AG04450 (cell line): ENCODE measurements around the gene HLA-DMB. TPM values are rescaled to one million over a fixed set of nuclear protein-coding genes. Genes with fewer than 3 reads are reported as not detected.

ENCODE experiments used
- CTCF ChIA-PET: fragments of 300-600, 350-600 bp; formaldehyde crosslinking; extraction: SDS; loops from one replicate; lab custom pipeline; 2022; ENCODE audit warnings: antibody characterized with exemption, inconsistent platforms; lab: Charles Lee
- POLR2A ChIA-PET: fragments of 350-600 bp; formaldehyde crosslinking; extraction: SDS; loops from one replicate; lab custom pipeline; 2021; ENCODE audit warnings: antibody characterized with exemption, inconsistent platforms; lab: Yijun Ruan, JAX
- DNase-seq: peaks from one replicate; pipeline ENCODE4 v3.0.0-alpha.2; 2011; ENCODE audit warnings: low read depth, low spot score
- H3K27ac ChIP-seq: one replicate; pipeline ENCODE4 v1.5.1; 2012; ENCODE audit warnings: low read depth, low read length, control low read depth
- H3K27me3 ChIP-seq: one replicate; pipeline ENCODE4 v1.6.0; 2012; ENCODE audit warnings: low read length; ENCODE audit not compliant: control insufficient read depth, insufficient read depth
- H3K4me3 ChIP-seq: 2 replicates; pipeline ENCODE4 v1.5.1; 2011; ENCODE audit warnings: mild to moderate bottlenecking, low read depth, low read length, control low read depth
- H3K9me3 ChIP-seq: 2 replicates; pipeline ENCODE4 v1.5.1; 2012; ENCODE audit warnings: low read length; ENCODE audit not compliant: control insufficient read depth, insufficient read depth
- polyA plus RNA-seq: library from polyadenylated mRNA; depleted of rRNA; stranded (reverse); fragments of >200 nt; gene quantifications from 2 replicates; pipeline ENCODE4 v1.2.3, GENCODE V29; 2011
- TF ChIP-seq, protein P1 (sequence below): IDR thresholded peaks from 2 replicates; pipeline ENCODE4 v1.5.1; 2011; ENCODE audit warnings: low read depth, low read length, control low read depth, inconsistent platforms

The HLA-DMB gene
- polyA plus RNA-seq, 1 experiment, result 0.12 TPM

DNA sequence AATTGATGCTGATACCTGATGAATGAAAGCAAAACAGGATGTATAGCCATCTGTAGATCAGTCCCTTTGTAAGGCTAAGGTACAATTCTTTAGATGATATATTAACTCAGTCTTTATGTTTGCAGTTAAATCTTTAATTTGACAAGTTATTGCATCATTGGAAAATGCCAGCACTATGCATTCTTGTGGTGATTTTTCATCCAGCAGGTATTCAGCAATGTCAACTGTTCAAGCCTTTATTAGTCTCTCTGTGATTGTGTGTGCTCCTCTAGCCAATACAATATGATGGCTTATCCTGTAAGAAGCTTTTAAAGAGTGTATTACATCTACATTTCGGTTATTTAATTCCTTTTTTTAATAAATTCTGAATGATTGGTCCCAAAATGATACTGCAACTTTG lies 34.3 kb downstream of the HLA-DMB start:
- TF ChIP-seq, protein P1, sequence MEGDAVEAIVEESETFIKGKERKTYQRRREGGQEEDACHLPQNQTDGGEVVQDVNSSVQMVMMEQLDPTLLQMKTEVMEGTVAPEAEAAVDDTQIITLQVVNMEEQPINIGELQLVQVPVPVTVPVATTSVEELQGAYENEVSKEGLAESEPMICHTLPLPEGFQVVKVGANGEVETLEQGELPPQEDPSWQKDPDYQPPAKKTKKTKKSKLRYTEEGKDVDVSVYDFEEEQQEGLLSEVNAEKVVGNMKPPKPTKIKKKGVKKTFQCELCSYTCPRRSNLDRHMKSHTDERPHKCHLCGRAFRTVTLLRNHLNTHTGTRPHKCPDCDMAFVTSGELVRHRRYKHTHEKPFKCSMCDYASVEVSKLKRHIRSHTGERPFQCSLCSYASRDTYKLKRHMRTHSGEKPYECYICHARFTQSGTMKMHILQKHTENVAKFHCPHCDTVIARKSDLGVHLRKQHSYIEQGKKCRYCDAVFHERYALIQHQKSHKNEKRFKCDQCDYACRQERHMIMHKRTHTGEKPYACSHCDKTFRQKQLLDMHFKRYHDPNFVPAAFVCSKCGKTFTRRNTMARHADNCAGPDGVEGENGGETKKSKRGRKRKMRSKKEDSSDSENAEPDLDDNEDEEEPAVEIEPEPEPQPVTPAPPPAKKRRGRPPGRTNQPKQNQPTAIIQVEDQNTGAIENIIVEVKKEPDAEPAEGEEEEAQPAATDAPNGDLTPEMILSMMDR, result no peak
- no peak for DNase-seq
- ChIA-PET CTCF (interaction anchor here (0.8 to 4.0 kb wide), 4 partner anchors 27 to 78 kb away, joined by 3 to 26 read pairs (median 6); no protein-coding TSS in a partner anchor), POLR2A (no interaction called here)
- Histone ChIP-seq H3K27ac (no peak overlapping the region), H3K9me3 (no peaks in the 10 kb centered on the region), H3K4me3 (no peak overlapping the region), H3K27me3 (no peaks in the 10 kb centered on the region)

DNA sequence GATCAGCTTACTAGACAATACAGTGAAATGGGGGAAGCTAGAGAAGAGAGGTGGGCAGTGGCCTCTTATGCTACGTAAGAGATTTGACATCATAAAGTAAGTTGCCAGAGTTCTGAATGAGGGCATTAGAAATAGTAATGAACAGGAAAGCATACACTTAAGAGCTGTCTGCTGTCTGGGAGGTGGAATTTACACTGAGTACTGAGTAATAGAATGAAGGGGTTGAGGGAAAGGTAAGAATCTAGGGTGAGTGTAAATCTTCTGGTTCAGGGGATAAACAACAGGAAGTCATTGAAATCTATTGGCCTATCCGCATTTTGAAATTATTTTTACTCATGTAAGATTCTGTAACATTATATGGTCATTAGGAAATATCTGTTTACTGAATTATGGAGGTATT lies 35.8 kb downstream of the HLA-DMB start:
- Histone ChIP-seq H3K4me3 (no peak overlapping the region), H3K27me3 (no peaks in the 10 kb centered on the region), H3K27ac (no peak overlapping the region), H3K9me3 (no peaks in the 10 kb centered on the region)
- TF ChIP-seq, protein P1, result no peak
- ChIA-PET POLR2A (interaction anchor here (1.6 kb wide), 1 partner anchor 67 kb away, joined by 8 read pairs; no protein-coding TSS in a partner anchor), CTCF (interaction anchor here (0.7 to 4.0 kb wide), 6 partner anchors 19 to 80 kb away, joined by 3 to 26 read pairs (median 5); partner anchors contain the start of gene TAP2)
- DNase-seq, result no peak

DNA sequence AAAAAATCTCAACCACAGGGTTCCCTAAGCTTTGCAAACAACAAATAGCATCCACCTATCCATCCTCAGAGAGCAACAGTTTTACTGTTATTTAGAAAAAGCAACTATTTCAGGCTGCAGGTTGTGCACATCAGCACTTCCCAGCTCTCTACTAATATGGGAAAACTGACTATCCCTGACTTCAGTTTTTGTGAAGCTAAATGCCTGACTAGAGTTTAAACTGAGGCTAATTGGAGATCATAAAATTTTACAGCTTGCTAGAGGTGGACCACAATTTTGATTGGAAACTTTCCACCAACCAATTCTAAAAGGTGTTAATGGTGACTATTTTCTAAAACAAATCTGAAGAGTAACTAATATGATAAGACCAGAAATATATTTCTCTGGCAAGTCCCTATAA lies 36.9 kb downstream of the HLA-DMB start:
- Histone ChIP-seq H3K4me3 (no peak overlapping the region), H3K9me3 (no peaks in the 10 kb centered on the region), H3K27ac (no peak overlapping the region), H3K27me3 (no peaks in the 10 kb centered on the region)
- CTCF ChIA-PET, result interaction anchor here (1.2 to 4.0 kb wide), 4 partner anchors 18 to 50 kb away, joined by 5 to 26 read pairs (median 6); no protein-coding TSS in a partner anchor
- TF ChIP-seq, protein P1, result no peak
- POLR2A ChIA-PET, result interaction anchor here (1.6 kb wide), 1 partner anchor 68 kb away, joined by 8 read pairs; no protein-coding TSS in a partner anchor
- DNase-seq, result no peak

DNA sequence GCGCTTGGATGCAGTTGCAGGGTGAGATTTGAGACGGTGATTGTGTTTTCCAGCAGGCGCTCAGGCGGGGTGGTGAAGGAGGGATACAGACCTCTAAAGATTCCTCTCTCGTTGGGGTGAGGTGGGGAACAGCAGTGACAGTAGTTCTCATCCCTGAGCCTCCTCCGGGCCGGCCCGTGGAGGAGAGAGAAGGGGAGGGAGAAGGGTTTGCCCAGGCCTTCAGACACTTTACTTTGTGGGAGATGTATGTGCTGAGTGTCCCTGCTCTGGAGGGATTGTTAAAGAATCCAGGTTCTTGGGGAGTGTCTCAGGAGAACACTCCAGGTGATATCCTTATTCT lies 45.9 kb downstream of the HLA-DMB start:
- ChIA-PET CTCF (interaction anchor here (0.6 to 3.0 kb wide), 7 partner anchors 9 to 90 kb away, joined by 3 to 13 read pairs (median 7); partner anchors contain the start of genes HLA-DMA and TAP1), POLR2A (interaction anchor here (0.9 to 1.6 kb wide), 4 partner anchors 76 to 90 kb away, joined by 3 to 63 read pairs (median 4); partner anchors contain the start of gene BRD2)
- no peak for DNase-seq
- H3K27me3 ChIP-seq, result no peaks in the 10 kb centered on the region
- TF ChIP-seq, protein P1, result no peak
- no peak overlapping the region for H3K27ac ChIP-seq
- H3K9me3 ChIP-seq, result no peaks in the 10 kb centered on the region
- peak overlapping the region; percentile 77 for H3K4me3 ChIP-seq
